WERI-Rb-1 (cell line): ENCODE data around the gene ZBTB45.

ENCODE experiments used
- DNase-seq: peaks from one replicate; pipeline ENCODE4 v3.0.0-alpha.2; 2020
- H3K27ac ChIP-seq: fragments of 250-450 bp; sonication (Bioruptor Pico); 2 replicates; pipeline ENCODE4 v1.5.1; 2020; ENCODE audit warnings: mild to moderate bottlenecking, moderate library complexity
- H3K27me3 ChIP-seq: fragments of 250-450 bp; sonication (Bioruptor Pico); 2 replicates; pipeline ENCODE4 v1.5.1; 2021; ENCODE audit warnings: mild to moderate bottlenecking, low read depth, moderate library complexity; ENCODE audit not compliant: insufficient read depth, severe bottlenecking
- H3K36me3 ChIP-seq: fragments of 250-450 bp; sonication (Bioruptor Pico); 2 replicates; pipeline ENCODE4 v1.5.1; 2020; ENCODE audit warnings: mild to moderate bottlenecking, moderate library complexity
- H3K4me3 ChIP-seq: 2 replicates; pipeline ENCODE4 v1.5.1; 2011; ENCODE audit warnings: low read depth, mild to moderate bottlenecking, control low read depth, low read length
- H3K9me3 ChIP-seq: fragments of 250-450 bp; sonication (Bioruptor Pico); 2 replicates; pipeline ENCODE4 v1.5.1; 2021; ENCODE audit warnings: mild to moderate bottlenecking, moderate library complexity; ENCODE audit not compliant: severe bottlenecking
- TF ChIP-seq, protein P1 (sequence below): IDR thresholded peaks from 2 replicates; pipeline ENCODE4 v1.5.1; 2011; ENCODE audit warnings: low read depth, mild to moderate bottlenecking, control low read depth, inconsistent platforms, low read length

The ZBTB45 gene

DNA sequence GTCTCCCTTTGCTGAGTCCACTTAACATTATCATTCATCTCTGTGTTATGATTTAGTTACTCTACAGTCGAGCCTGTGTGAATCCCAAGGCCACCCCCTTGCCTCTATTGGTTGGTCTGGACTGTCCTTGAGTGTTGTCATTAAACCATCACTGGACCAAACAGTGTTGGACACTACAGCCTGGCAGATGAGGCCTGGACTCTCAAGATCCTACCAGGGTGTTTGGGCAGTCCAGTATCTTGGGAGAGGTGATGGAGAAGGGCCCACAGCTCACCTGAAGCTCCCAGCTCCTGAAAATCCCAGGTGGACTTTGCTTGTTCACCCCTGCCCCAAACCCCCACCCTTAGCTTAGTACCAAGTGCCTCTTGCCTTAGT is 31.5 kb upstream of the ZBTB45 start:
- Histone ChIP-seq H3K36me3 (peaks cover 75% of the 10 kb centered on the region), H3K27me3 (no peaks in the 10 kb centered on the region), H3K27ac (no peak overlapping the region), H3K4me3 (no peak overlapping the region), H3K9me3 (no peaks in the 10 kb centered on the region)
- TF ChIP-seq, protein P1, sequence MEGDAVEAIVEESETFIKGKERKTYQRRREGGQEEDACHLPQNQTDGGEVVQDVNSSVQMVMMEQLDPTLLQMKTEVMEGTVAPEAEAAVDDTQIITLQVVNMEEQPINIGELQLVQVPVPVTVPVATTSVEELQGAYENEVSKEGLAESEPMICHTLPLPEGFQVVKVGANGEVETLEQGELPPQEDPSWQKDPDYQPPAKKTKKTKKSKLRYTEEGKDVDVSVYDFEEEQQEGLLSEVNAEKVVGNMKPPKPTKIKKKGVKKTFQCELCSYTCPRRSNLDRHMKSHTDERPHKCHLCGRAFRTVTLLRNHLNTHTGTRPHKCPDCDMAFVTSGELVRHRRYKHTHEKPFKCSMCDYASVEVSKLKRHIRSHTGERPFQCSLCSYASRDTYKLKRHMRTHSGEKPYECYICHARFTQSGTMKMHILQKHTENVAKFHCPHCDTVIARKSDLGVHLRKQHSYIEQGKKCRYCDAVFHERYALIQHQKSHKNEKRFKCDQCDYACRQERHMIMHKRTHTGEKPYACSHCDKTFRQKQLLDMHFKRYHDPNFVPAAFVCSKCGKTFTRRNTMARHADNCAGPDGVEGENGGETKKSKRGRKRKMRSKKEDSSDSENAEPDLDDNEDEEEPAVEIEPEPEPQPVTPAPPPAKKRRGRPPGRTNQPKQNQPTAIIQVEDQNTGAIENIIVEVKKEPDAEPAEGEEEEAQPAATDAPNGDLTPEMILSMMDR = no peak
- no peak for DNase-seq

- H3K27ac ChIP-seq = no peak overlapping the region
- H3K36me3 ChIP-seq = peaks cover 76% of the 10 kb centered on the region
- H3K27me3 ChIP-seq = no peaks in the 10 kb centered on the region
- DNase-seq = no peak
- TF ChIP-seq, protein P1 = no peak
- no peak overlapping the region for H3K4me3 ChIP-seq
- no peaks in the 10 kb centered on the region for H3K9me3 ChIP-seq
Measured at GRCh38 chr19:58550362-58551122, 30.9 kb upstream of the ZBTB45 start.

- TF ChIP-seq, protein P1 = no peak
- H3K27ac ChIP-seq = no peak overlapping the region
- no peaks in the 10 kb centered on the region for H3K27me3 ChIP-seq
- no peak for DNase-seq
- H3K36me3 ChIP-seq = peaks cover 80% of the 10 kb centered on the region
- no peak overlapping the region for H3K4me3 ChIP-seq
- H3K9me3 ChIP-seq = no peaks in the 10 kb centered on the region
Measured at GRCh38 chr19:58549664-58550361, 30.2 kb upstream of the ZBTB45 start.

- no peak overlapping the region for H3K4me3 ChIP-seq
- H3K27ac ChIP-seq = no peak overlapping the region
- DNase-seq = no peak
- TF ChIP-seq, protein P1 = no peak
- H3K27me3 ChIP-seq = no peaks in the 10 kb centered on the region
- H3K36me3 ChIP-seq = peaks cover 80% of the 10 kb centered on the region
- no peaks in the 10 kb centered on the region for H3K9me3 ChIP-seq
Measured at GRCh38 chr19:58548859-58549663, 29.5 kb upstream of the ZBTB45 start.

DNA sequence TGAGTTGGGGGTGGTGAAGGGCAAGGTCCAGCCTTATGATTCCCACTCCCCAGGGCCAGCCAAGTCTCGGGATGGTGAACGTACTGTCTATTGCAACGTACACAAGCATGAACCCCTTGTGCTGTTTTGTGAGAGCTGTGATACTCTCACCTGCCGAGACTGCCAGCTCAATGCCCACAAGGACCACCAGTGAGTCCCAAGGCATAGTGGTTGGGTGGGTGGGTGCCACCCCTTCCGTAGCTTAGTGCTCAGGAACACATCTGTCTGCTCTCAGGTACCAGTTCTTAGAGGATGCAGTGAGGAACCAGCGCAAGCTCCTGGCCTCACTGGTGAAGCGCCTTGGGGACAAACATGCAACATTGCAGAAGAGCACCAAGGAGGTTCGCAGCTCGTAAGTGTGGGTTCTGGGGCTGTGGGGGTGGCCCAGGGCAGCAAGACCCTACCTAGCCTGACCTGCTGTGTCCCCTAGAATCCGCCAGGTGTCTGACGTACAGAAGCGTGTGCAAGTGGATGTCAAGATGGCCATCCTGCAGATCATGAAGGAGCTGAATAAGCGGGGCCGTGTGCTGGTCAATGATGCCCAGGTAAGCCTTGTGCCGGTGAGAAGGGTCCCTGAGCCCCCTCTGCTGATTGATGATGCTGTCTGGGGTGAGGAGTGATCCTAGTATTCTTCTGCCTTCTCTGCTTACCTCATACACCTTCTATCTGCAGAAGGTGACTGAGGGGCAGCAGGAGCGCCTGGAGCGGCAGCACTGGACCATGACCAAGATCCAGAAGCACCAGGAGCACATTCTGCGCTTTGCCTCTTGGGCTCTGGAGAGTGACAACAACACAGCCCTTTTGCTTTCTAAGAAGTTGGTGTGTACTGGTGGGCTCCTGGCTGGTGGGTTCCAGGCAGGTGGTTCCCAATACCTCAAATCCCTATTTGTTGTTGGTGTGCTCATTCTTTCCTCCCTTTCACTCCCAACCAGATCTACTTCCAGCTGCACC is 28.0 kb upstream of the ZBTB45 start:
- no peak overlapping the region for H3K27ac ChIP-seq
- TF ChIP-seq, protein P1 = no peak
- H3K27me3 ChIP-seq = no peaks in the 10 kb centered on the region
- peaks cover 77% of the 10 kb centered on the region for H3K36me3 ChIP-seq
- DNase-seq = no peak
- H3K4me3 ChIP-seq = no peak overlapping the region
- H3K9me3 ChIP-seq = no peaks in the 10 kb centered on the region
